Activated T-helper 2 cell treated with anti-CD3 and anti-CD28 coated beads, Interferon-gamma antibody, Interleukin-2, Interleukin-4, amounts not matched to agents 10 μg/mL and 5 μg/mL and 100 μg/mL, durations not matched to agents 14 hours and 24 hours and 36 hours (primary cell): ENCODE data around the gene SERPINF2. TPM values are rescaled to one million over a fixed set of nuclear protein-coding genes. Genes with fewer than 3 reads are reported as not detected.
A peak's percentile ranks its signal among the peaks of the same experiment; 100 is the strongest.
"Not testable (repeated sequence)": the region's sequence is repeated elsewhere in the genome, so short reads cannot be mapped to it uniquely, and the experiment has no call there.

Source experiments
- DNase-seq: peaks from one replicate; pipeline ENCODE4 v3.0.0; 2021; ENCODE audit warnings: low spot score
- H3K27ac Mint-ChIP-seq: one replicate; pipeline ENCODE4 v1.8.0; 2021; ENCODE audit warnings: mixed read lengths
- H3K27me3 Mint-ChIP-seq: one replicate; pipeline ENCODE4 v1.8.0; 2021; ENCODE audit warnings: low read depth, mixed read lengths
- H3K36me3 Mint-ChIP-seq: one replicate; pipeline ENCODE4 v1.8.0; 2021; ENCODE audit warnings: low read depth, mixed read lengths
- H3K4me1 Mint-ChIP-seq: one replicate; pipeline ENCODE4 v1.8.0; 2021; ENCODE audit warnings: low read depth, mixed read lengths
- H3K4me3 Mint-ChIP-seq: one replicate; pipeline ENCODE4 v1.8.0; 2021; ENCODE audit warnings: low read depth, mild to moderate bottlenecking, moderate library complexity, mixed read lengths
- H3K9me3 Mint-ChIP-seq: one replicate; pipeline ENCODE4 v1.8.0; 2021; ENCODE audit warnings: mixed read lengths
- intact Hi-C: fragments of 100-400 bp; cut with micrococcal nuclease; formaldehyde crosslinking; loops from one replicate; pipeline ENCODE4 v1.15.1; 2023
- total RNA-seq: library from RNA; stranded (reverse); gene quantifications from 2 replicates; pipeline ENCODE4 v1.2.3, GENCODE V29; 2022

The SERPINF2 gene
- total RNA-seq, 1 donor from 2014 or later = 0.14 TPM

DNA sequence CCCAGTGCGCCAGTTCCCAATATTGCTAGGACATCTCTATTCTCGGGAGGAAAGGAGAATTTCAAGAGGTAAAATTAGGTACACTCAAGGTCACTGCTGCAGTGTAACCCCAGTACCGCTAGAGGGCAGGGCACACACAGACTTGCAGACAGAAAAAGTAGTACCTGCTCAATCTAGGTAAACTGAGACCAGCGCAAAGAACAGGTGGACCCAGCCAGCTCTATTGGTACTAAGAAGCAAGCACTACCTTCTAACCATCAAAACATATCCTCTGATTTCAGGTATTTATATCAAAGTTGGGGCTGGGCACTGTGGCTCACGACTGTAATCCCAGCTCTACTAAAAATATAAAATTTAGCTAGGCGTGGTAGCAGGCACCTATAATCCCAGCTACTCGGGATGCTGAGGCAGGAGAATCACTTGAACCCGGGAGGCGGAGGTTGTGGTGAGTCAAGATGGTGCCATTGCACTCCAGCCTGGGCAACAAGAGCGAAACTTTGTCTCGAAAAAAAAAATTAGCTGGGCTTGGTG lies 21.8 kb upstream of the SERPINF2 start:
- Mint-ChIP-seq H3K27ac (no peak overlapping the region), H3K4me3 (no peak overlapping the region), H3K36me3 (peaks cover 4% of the 10 kb centered on the region), H3K4me1 (peaks cover 24% of the 10 kb centered on the region), H3K27me3 (no peaks in the 10 kb centered on the region), H3K9me3 (no peaks in the 10 kb centered on the region)
- intact Hi-C loops = no loop called here
- peak; percentile 60 for DNase-seq

DNA sequence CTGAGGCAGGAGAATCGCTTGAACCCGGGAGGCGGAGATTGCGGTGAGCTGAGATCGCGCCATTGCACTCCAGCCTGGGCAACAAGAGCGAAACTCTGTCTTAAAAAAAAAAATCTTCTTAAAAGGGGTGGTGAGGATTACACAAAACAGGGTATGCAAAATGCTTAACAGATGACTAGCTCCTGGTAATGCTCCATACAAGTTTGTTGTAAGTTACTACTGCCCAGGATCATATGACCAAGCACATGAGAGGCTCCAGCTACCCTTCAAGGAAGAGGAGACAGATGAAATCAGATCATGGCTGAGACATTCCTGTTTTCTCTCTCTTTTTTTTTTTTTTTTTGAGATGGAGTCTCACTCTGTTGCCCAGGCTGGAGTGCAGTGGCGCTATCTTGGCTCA lies 20.6 kb upstream of the SERPINF2 start:
- H3K4me1 Mint-ChIP-seq = peaks cover 24% of the 10 kb centered on the region

DNA sequence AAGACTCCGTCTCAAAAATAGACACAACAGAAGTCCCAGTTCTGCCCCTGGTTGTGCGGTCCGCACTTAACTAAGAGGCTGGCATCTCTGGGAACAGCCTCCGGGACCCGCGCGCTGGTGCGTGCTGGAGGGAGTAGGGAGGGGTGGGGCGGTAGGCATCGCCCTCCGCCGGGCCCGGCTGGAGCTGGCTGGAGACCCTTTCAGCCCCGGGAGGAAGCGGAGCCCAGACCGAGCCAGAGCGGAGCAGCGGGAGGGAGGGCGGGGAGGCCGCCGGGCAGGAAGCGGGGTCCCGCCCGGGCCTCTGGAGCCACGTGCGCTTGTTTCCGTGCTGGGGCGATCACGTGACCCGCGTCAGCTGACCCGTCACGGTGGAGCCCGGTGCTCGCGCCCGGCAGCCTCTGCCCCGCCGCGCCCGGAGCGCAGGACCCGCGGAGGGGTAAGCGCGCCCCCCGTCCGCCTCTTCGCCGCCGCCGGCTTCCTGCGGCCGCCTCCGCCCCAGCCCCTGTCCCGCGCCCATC lies 18.3 kb upstream of the SERPINF2 start, which contains the start of gene WDR81:
Gene WDR81 (plus strand): TSS at position 354 of the 518 bp plus-strand sequence. CDS start 256 bp downstream, outside the sequence.
- intact Hi-C loops = no loop called here
- Mint-ChIP-seq H3K4me1 (peaks cover 19% of the 10 kb centered on the region), H3K9me3 (no peaks in the 10 kb centered on the region), H3K36me3 (peaks cover 14% of the 10 kb centered on the region), H3K27ac (peak within 1 kb of the TSS; percentile 63), H3K27me3 (no peaks in the 10 kb centered on the region), H3K4me3 (peak within 1 kb of the TSS; percentile 75)
- DNase-seq = peak; percentile 85

More for the DNA sequence above, 20.6 kb upstream of the SERPINF2 start:
- DNase-seq, H3K9me3 Mint-ChIP-seq, H3K4me3 Mint-ChIP-seq, H3K27me3 Mint-ChIP-seq, H3K36me3 Mint-ChIP-seq, H3K27ac Mint-ChIP-seq, intact Hi-C loops: not testable (repeated sequence)

DNA sequence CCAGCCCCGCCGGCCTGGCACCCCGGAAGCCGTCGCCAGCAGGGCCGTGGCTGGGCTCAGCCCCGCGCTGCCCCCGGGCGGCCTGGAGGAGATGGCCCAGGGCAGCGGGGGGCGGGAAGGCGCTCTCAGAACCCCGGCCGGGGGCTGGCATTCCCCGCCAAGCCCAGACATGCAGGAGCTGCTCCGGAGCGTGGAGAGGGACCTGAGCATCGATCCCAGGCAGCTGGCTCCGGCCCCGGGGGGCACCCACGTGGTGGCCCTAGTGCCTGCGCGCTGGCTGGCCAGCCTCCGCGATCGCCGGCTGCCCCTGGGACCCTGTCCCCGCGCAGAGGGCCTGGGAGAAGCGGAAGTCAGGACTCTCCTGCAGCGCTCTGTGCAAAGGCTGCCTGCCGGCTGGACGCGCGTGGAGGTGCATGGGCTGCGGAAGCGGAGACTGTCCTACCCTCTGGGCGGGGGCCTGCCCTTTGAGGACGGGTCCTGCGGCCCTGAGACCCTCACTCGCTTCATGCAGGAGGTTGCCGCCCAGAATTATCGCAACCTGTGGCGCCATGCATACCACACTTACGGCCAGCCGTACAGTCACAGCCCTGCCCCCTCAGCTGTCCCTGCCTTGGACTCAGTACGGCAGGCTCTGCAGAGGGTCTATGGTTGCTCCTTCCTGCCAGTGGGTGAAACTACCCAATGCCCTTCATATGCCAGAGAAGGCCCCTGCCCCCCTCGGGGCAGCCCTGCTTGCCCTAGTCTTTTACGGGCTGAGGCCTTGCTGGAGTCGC lies 17.6 kb upstream of the SERPINF2 start:
- Mint-ChIP-seq H3K36me3 (peaks cover 19% of the 10 kb centered on the region), H3K4me1 (peaks cover 19% of the 10 kb centered on the region), H3K9me3 (no peaks in the 10 kb centered on the region), H3K27ac (no peak overlapping the region), H3K4me3 (peak overlapping the region; percentile 75), H3K27me3 (no peaks in the 10 kb centered on the region)
- intact Hi-C loops = no loop called here
- no peak for DNase-seq

DNA sequence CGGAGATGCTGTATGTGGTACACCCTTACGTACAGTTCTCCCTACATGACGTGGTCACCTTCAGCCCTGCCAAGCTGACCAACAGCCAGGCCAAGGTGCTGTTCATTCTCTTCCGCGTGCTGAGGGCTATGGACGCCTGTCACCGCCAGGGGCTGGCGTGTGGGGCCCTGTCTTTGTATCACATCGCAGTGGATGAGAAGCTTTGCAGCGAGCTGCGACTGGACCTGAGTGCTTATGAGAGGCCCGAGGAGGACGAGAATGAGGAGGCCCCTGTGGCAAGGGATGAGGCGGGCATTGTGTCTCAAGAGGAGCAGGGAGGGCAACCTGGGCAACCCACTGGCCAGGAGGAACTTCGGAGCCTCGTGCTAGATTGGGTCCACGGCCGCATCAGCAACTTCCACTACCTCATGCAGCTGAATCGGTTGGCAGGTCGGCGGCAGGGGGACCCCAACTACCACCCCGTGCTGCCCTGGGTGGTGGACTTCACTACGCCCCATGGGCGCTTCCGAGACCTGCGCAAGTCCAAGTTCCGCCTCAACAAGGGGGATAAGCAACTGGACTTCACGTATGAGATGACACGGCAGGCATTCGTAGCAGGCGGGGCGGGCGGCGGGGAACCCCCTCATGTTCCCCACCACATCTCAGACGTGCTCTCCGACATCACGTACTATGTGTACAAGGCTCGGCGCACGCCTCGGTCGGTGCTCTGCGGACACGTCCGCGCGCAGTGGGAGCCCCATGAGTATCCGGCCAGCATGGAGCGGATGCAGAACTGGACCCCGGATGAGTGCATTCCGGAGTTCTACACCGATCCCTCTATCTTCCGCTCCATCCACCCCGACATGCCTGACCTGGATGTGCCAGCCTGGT lies 16.8 kb upstream of the SERPINF2 start:
- Mint-ChIP-seq H3K27ac (peak overlapping the region; percentile 63), H3K4me1 (peaks cover 16% of the 10 kb centered on the region), H3K27me3 (no peaks in the 10 kb centered on the region), H3K36me3 (peaks cover 19% of the 10 kb centered on the region), H3K4me3 (peak overlapping the region; percentile 75), H3K9me3 (no peaks in the 10 kb centered on the region)
- DNase-seq = no peak
- intact Hi-C loops = no loop called here

- H3K4me3 Mint-ChIP-seq = peak overlapping the region; percentile 21
- no peaks in the 10 kb centered on the region for H3K27me3 Mint-ChIP-seq
- intact Hi-C loops = no loop called here
- no peak for DNase-seq
- H3K36me3 Mint-ChIP-seq = peaks cover 19% of the 10 kb centered on the region
- no peaks in the 10 kb centered on the region for H3K9me3 Mint-ChIP-seq
- no peak overlapping the region for H3K27ac Mint-ChIP-seq
- H3K4me1 Mint-ChIP-seq = peaks cover 14% of the 10 kb centered on the region
These were observed 15.9 kb upstream of the SERPINF2 start for GRCh38 chr17:1726626-1727257.

DNA sequence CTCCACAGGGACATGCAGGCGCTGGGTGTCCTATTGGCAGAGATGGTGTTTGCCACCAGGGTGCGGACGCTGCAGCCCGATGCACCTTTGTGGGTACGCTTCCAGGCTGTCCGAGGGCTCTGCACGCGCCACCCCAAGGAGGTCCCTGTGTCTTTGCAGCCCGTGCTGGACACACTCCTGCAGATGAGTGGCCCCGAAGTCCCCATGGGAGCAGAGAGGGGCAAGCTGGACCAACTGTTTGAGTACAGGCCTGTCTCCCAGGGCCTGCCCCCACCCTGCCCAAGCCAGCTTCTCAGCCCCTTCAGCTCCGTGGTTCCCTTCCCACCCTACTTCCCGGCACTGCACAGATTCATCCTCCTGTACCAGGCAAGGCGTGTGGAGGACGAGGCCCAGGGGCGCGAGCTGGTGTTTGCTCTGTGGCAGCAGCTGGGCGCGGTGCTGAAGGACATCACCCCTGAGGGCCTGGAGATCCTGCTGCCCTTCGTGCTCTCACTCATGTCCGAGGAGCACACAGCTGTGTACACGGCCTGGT lies 15.3 kb upstream of the SERPINF2 start:
- intact Hi-C loops = no loop called here
- Mint-ChIP-seq H3K27ac (no peak overlapping the region), H3K4me3 (no peak overlapping the region), H3K27me3 (no peaks in the 10 kb centered on the region), H3K4me1 (peaks cover 14% of the 10 kb centered on the region), H3K36me3 (peaks cover 19% of the 10 kb centered on the region), H3K9me3 (no peaks in the 10 kb centered on the region)
- no peak for DNase-seq

DNA sequence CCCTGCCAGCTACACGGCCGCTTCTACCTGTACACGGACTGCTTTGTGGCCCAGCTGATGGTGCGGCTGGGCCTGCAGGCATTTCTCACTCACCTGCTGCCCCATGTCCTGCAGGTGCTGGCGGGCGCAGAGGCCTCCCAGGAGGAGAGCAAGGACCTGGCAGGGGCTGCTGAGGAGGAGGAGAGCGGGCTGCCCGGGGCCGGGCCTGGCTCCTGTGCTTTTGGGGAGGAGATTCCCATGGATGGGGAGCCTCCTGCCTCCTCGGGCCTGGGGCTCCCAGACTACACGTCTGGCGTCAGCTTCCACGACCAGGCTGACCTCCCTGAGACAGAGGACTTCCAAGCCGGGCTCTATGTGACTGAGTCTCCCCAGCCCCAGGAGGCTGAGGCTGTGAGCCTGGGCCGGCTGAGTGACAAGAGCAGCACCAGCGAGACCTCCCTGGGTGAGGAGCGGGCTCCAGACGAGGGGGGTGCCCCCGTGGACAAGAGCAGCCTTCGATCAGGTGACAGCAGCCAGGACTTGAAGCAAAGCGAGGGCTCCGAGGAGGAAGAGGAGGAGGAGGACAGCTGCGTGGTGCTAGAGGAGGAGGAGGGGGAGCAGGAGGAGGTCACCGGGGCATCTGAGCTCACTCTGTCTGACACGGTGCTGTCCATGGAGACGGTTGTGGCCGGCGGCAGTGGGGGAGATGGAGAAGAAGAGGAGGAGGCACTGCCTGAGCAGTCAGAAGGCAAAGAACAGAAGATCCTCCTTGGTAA lies 14.6 kb upstream of the SERPINF2 start:
- no peak for DNase-seq
- intact Hi-C loops = no loop called here
- no peak overlapping the region for H3K27ac Mint-ChIP-seq
- no peaks in the 10 kb centered on the region for H3K27me3 Mint-ChIP-seq
- peaks cover 19% of the 10 kb centered on the region for H3K36me3 Mint-ChIP-seq
- H3K9me3 Mint-ChIP-seq = no peaks in the 10 kb centered on the region
- no peak overlapping the region for H3K4me3 Mint-ChIP-seq
- peaks cover 7% of the 10 kb centered on the region for H3K4me1 Mint-ChIP-seq

- Mint-ChIP-seq H3K27ac (no peak overlapping the region), H3K4me1 (peaks cover 6% of the 10 kb centered on the region), H3K9me3 (no peaks in the 10 kb centered on the region), H3K36me3 (peaks cover 23% of the 10 kb centered on the region), H3K27me3 (no peaks in the 10 kb centered on the region), H3K4me3 (no peak overlapping the region)
- DNase-seq = no peak
- intact Hi-C loops = no loop called here
These were observed 12.7 kb upstream of the SERPINF2 start for GRCh38 chr17:1729966-1730325.

GRCh38 chr17:1730326-1731193 lies 12.1 kb upstream of the SERPINF2 start:
- no peak overlapping the region for H3K4me3 Mint-ChIP-seq
- DNase-seq = no peak
- H3K36me3 Mint-ChIP-seq = peaks cover 23% of the 10 kb centered on the region
- intact Hi-C loops = no loop called here
- H3K27me3 Mint-ChIP-seq = no peaks in the 10 kb centered on the region
- H3K9me3 Mint-ChIP-seq = no peaks in the 10 kb centered on the region
- H3K27ac Mint-ChIP-seq = no peak overlapping the region
- H3K4me1 Mint-ChIP-seq = peaks cover 4% of the 10 kb centered on the region

GRCh38 chr17:1731194-1731506 lies 11.5 kb upstream of the SERPINF2 start:
- intact Hi-C loops = no loop called here
- H3K27me3 Mint-ChIP-seq = no peaks in the 10 kb centered on the region
- peaks cover 2% of the 10 kb centered on the region for H3K4me1 Mint-ChIP-seq
- H3K36me3 Mint-ChIP-seq = peaks cover 20% of the 10 kb centered on the region
- H3K27ac Mint-ChIP-seq = no peak overlapping the region
- no peak for DNase-seq
- no peak overlapping the region for H3K4me3 Mint-ChIP-seq
- no peaks in the 10 kb centered on the region for H3K9me3 Mint-ChIP-seq
